PC-3 (cell line): Measurements from ENCODE around the gene SEMA4F. TPM values are rescaled to one million over a fixed set of nuclear protein-coding genes. Genes with fewer than 3 reads are reported as not detected.

Experiments used
- ATAC-seq: fragments of 200-7000 bp; cut with Tn5 transposase; 2 replicates; pipeline ENCODE4 v1.9.1; 2020; ENCODE audit warnings: mild to moderate bottlenecking, moderate library complexity
- BruUV-seq: library from RNA; stranded (reverse); fragments of 400-500 nt; replicated peaks from 2 replicates; lab custom pipeline; 2021; lab: Mats Ljungman, UMichigan
- CTCF ChIA-PET: fragments of 300-600 bp; sonication (Branson Sonifier 250); formaldehyde crosslinking; loops from one replicate; lab custom pipeline; 2022; ENCODE audit warnings: antibody characterized with exemption; lab: Charles Lee
- POLR2A ChIA-PET: fragments of 300-600 bp; sonication (Branson Sonifier 250); formaldehyde crosslinking; loops from one replicate; lab custom pipeline; 2022; ENCODE audit warnings: antibody characterized with exemption; ENCODE audit not compliant: unreplicated experiment; lab: Charles Lee
- DNase-seq: peaks from one replicate; pipeline ENCODE4 v3.0.0-alpha.2; 2015
- H2AFZ ChIP-seq: fragments of 300-600 bp; sonication (generic); 2 replicates; pipeline ENCODE4 v1.6.0; 2016; ENCODE audit warnings: antibody characterized with exemption, low read length
- H3F3A ChIP-seq: fragments of 300-600 bp; sonication (generic); one replicate; pipeline ENCODE4 v1.6.0; 2017; ENCODE audit warnings: antibody characterized with exemption, low read length, control low read depth, mild to moderate bottlenecking; ENCODE audit not compliant: unreplicated experiment
- H3K27ac ChIP-seq: fragments of 300-600 bp; sonication (generic); 2 replicates; pipeline ENCODE4 v1.5.1; 2016; ENCODE audit warnings: mild to moderate bottlenecking, low read length
- H3K27me3 ChIP-seq: fragments of 300-600 bp; sonication (generic); 2 replicates; pipeline ENCODE4 v1.6.1; 2016; ENCODE audit warnings: low read length, mixed read lengths
- H3K36me3 ChIP-seq: fragments of 300-600 bp; sonication (generic); 2 replicates; pipeline ENCODE4 v1.6.1; 2016; ENCODE audit warnings: low read depth, mixed run types, low read length, mixed read lengths
- H3K4me1 ChIP-seq: fragments of 300-600 bp; sonication (generic); 2 replicates; pipeline ENCODE4 v1.5.1; 2016; ENCODE audit warnings: low read length; ENCODE audit not compliant: insufficient read depth
- H3K4me2 ChIP-seq: fragments of 300-600 bp; sonication (generic); 2 replicates; pipeline ENCODE4 v1.6.0; 2016; ENCODE audit warnings: low read length
- H3K4me3 ChIP-seq: fragments of 300-600 bp; sonication (generic); 2 replicates; pipeline ENCODE4 v1.5.1; 2016; ENCODE audit warnings: mild to moderate bottlenecking, low read length, mixed read lengths
- H3K79me2 ChIP-seq: fragments of 300-600 bp; sonication (generic); 2 replicates; pipeline ENCODE4 v1.6.1; 2017; ENCODE audit warnings: low read length, mixed read lengths
- H3K9ac ChIP-seq: fragments of 300-600 bp; sonication (generic); 2 replicates; pipeline ENCODE4 v1.6.0; 2016; ENCODE audit warnings: mild to moderate bottlenecking, low read length
- H3K9me2 ChIP-seq: fragments of 300-600 bp; sonication (generic); replicated peaks from 2 replicates; pipeline ENCODE4 v1.6.1; 2016; ENCODE audit warnings: mixed run types, low read length, mixed read lengths
- H3K9me3 ChIP-seq: fragments of 300-600 bp; sonication (generic); 2 replicates; pipeline ENCODE4 v1.6.1; 2016; ENCODE audit warnings: low read length, mixed read lengths
- H4K20me1 ChIP-seq: fragments of 300-600 bp; sonication (generic); 2 replicates; pipeline ENCODE4 v1.6.1; 2016; ENCODE audit warnings: low read length, mixed read lengths
- EZH2 ChIP-seq: fragments of 300-600 bp; sonication (generic); IDR thresholded peaks from one replicate; pipeline ENCODE4 v1.6.1; 2017; ENCODE audit warnings: antibody characterized with exemption, mild to moderate bottlenecking, low read length; ENCODE audit not compliant: unreplicated experiment
- EZH2phosphoT487 ChIP-seq: fragments of 300-600 bp; sonication (generic); IDR thresholded peaks from 2 replicates; pipeline ENCODE4 v1.6.1; 2018; ENCODE audit warnings: mild to moderate bottlenecking, antibody characterized with exemption, low read length, borderline replicate concordance
- intact Hi-C: fragments of 100-400 bp; cut with micrococcal nuclease; formaldehyde crosslinking; loops from 2 replicates; pipeline ENCODE4 v1.9.0; 2023
- total RNA-seq: library from RNA; depleted of rRNA; stranded (reverse); fragments of >200 nt; gene quantifications from 2 replicates; pipeline ENCODE4 v1.2.3, GENCODE V29; 2014
- TF ChIP-seq, protein P1 (sequence below): fragments of 300-600 bp; sonication (generic); conservative IDR thresholded peaks from 2 replicates; pipeline ENCODE4 v1.5.1; 2017; ENCODE audit warnings: antibody characterized with exemption, low read depth, mild to moderate bottlenecking, low read length

Gene SEMA4F
- total RNA-seq, 1 experiment from 2014 or later, result 13.9 TPM

DNA sequence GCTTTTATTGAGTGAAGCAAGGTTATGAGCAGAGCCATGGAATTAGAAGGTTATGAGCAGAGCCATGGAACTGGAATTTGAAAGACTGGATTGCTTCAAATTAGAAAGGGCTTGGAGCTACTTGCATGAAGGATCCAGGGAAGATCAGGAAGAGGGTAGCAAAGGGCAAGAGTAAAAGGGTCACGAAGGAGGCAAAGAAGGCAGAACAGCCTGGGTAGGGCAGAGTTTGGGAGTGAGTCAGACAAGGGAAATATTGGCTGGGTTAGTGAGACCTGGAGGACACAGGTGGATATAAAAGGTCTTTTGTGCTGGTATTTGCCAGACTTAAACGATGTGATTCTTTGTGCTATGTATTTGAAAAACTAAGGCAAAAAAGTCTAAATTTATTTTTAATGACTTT is 65.0 kb downstream of the SEMA4F start:
- Histone ChIP-seq H4K20me1 (no peaks in the 10 kb centered on the region), H3K4me1 (peaks cover 51% of the 10 kb centered on the region), H3K79me2 (peaks cover 4% of the 10 kb centered on the region; the same call in 1 of the 2 replicates), H3K27ac (peak overlapping the region; percentile 74), H2AFZ (0 out of 2 replicates have a peak overlapping the region, but pooled peaks have one; percentile 29), H3F3A (peaks cover 5% of the 10 kb centered on the region), H3K4me2 (peak overlapping the region; percentile 71), H3K27me3 (no peaks in the 10 kb centered on the region), H3K9me3 (no peaks in the 10 kb centered on the region), H3K9me2 (no peaks in the 10 kb centered on the region), H3K4me3 (no peak overlapping the region), H3K9ac (no peak overlapping the region), H3K36me3 (no peaks in the 10 kb centered on the region)
- ChIA-PET CTCF (no interaction called here), POLR2A (interaction anchor here (0.6 kb wide), 1 partner anchor 150 kb away, joined by 30 read pairs; no protein-coding TSS in a partner anchor)
- intact Hi-C loops, result loop anchor here (2.0 kb wide), 1 partner anchor 20 kb away; no protein-coding TSS in a partner anchor
- DNase-seq (peak; percentile 68), ATAC-seq (peak; percentile 44)
- TF ChIP-seq EZH2, result no peak
- no peak for TF ChIP-seq EZH2phosphoT487
- no TSS peak for BruUV-seq

DNA sequence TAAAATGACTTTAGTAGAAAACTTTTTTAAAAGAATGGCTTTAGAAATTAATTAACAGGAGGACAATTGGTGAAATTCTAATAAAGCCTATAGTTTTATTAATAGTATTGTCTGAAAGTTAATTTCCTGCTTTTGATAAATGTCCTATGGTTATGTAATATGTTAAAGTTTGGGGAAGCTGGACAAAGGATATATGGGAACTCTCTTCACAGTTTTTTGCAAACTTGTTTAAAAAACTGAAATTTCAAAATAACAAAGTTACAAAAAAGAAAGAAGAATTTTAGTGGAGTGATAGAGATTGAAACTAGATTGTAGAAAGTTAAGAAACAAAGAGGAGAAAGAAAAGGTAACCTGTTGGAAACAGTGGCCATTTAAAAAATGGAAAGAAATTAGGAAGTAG is 67.3 kb downstream of the SEMA4F start:
- no peaks in the 10 kb centered on the region for H3K36me3 ChIP-seq
- intact Hi-C loops, result no loop called here
- H3K4me1 ChIP-seq, result peaks cover 49% of the 10 kb centered on the region
- H3K27me3 ChIP-seq, result no peaks in the 10 kb centered on the region
- DNase-seq (no peak), ATAC-seq (no peak)
- no peak overlapping the region for H3K4me2 ChIP-seq
- peaks cover 4% of the 10 kb centered on the region; the same call in 1 of the 2 replicates for H3K79me2 ChIP-seq
- no peak overlapping the region for H3K27ac ChIP-seq
- TF ChIP-seq, protein P1, sequence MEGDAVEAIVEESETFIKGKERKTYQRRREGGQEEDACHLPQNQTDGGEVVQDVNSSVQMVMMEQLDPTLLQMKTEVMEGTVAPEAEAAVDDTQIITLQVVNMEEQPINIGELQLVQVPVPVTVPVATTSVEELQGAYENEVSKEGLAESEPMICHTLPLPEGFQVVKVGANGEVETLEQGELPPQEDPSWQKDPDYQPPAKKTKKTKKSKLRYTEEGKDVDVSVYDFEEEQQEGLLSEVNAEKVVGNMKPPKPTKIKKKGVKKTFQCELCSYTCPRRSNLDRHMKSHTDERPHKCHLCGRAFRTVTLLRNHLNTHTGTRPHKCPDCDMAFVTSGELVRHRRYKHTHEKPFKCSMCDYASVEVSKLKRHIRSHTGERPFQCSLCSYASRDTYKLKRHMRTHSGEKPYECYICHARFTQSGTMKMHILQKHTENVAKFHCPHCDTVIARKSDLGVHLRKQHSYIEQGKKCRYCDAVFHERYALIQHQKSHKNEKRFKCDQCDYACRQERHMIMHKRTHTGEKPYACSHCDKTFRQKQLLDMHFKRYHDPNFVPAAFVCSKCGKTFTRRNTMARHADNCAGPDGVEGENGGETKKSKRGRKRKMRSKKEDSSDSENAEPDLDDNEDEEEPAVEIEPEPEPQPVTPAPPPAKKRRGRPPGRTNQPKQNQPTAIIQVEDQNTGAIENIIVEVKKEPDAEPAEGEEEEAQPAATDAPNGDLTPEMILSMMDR, result no peak
- TF ChIP-seq EZH2phosphoT487 (no peak), EZH2 (no peak)
- no peak overlapping the region for H3K4me3 ChIP-seq
- H2AFZ ChIP-seq, result no peak overlapping the region
- H3K9ac ChIP-seq, result no peak overlapping the region
- ChIA-PET POLR2A (no interaction called here), CTCF (no interaction called here)
- no TSS peak for BruUV-seq
- no peaks in the 10 kb centered on the region for H3K9me3 ChIP-seq
- H3F3A ChIP-seq, result peaks cover 5% of the 10 kb centered on the region
- no peaks in the 10 kb centered on the region for H4K20me1 ChIP-seq
- no peaks in the 10 kb centered on the region for H3K9me2 ChIP-seq

DNA sequence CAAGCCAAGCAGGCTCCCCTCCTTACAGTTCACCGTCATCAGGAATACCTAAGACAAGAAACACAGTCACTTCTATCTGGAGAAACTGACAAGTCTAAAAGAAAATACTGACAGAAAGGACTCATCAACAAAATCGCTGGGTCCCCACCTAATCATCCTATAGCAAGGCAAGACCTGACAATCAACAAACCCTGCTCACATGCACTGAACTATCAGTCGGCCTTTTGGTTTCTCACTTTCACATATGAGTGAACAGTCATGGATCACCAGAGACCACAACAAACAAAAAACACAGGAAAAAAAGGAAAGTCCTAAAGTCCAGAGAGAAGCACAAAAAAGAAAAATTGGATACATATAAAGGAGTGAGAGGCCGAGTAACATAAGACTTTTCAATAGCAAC is 70.4 kb downstream of the SEMA4F start:
- H3K9me2 ChIP-seq, result no peaks in the 10 kb centered on the region
- ChIA-PET CTCF (no interaction called here), POLR2A (no interaction called here)
- H3K27me3 ChIP-seq, result no peaks in the 10 kb centered on the region
- no peaks in the 10 kb centered on the region for H3K79me2 ChIP-seq
- no peak overlapping the region for H3K4me3 ChIP-seq
- DNase-seq (no peak), ATAC-seq (no peak)
- TF ChIP-seq, protein P1, result no peak
- TF ChIP-seq EZH2 (no peak), EZH2phosphoT487 (no peak)
- no peak overlapping the region for H2AFZ ChIP-seq
- no peak overlapping the region for H3K9ac ChIP-seq
- peaks cover 17% of the 10 kb centered on the region for H3K4me1 ChIP-seq
- H3F3A ChIP-seq, result no peaks in the 10 kb centered on the region
- no peaks in the 10 kb centered on the region for H3K9me3 ChIP-seq
- BruUV-seq, result no TSS peak
- no peak overlapping the region for H3K4me2 ChIP-seq
- H3K27ac ChIP-seq, result no peak overlapping the region
- H4K20me1 ChIP-seq, result no peaks in the 10 kb centered on the region
- H3K36me3 ChIP-seq, result no peaks in the 10 kb centered on the region
- intact Hi-C loops, result no loop called here
